Aortic smooth muscle cell (primary cell): ENCODE measurements around the gene ACSBG1. TPM values are rescaled to one million over a fixed set of nuclear protein-coding genes. Genes with fewer than 3 reads are reported as not detected.

Experiments used
- total RNA-seq: library from RNA; depleted of rRNA; stranded (reverse); fragments of >200 nt; gene quantifications from 2 replicates; pipeline ENCODE4 v1.2.3, GENCODE V29; 2014

The ACSBG1 gene, protein sequence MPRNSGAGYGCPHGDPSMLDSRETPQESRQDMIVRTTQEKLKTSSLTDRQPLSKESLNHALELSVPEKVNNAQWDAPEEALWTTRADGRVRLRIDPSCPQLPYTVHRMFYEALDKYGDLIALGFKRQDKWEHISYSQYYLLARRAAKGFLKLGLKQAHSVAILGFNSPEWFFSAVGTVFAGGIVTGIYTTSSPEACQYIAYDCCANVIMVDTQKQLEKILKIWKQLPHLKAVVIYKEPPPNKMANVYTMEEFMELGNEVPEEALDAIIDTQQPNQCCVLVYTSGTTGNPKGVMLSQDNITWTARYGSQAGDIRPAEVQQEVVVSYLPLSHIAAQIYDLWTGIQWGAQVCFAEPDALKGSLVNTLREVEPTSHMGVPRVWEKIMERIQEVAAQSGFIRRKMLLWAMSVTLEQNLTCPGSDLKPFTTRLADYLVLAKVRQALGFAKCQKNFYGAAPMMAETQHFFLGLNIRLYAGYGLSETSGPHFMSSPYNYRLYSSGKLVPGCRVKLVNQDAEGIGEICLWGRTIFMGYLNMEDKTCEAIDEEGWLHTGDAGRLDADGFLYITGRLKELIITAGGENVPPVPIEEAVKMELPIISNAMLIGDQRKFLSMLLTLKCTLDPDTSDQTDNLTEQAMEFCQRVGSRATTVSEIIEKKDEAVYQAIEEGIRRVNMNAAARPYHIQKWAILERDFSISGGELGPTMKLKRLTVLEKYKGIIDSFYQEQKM
- not detected in 2 replicates for total RNA-seq

DNA sequence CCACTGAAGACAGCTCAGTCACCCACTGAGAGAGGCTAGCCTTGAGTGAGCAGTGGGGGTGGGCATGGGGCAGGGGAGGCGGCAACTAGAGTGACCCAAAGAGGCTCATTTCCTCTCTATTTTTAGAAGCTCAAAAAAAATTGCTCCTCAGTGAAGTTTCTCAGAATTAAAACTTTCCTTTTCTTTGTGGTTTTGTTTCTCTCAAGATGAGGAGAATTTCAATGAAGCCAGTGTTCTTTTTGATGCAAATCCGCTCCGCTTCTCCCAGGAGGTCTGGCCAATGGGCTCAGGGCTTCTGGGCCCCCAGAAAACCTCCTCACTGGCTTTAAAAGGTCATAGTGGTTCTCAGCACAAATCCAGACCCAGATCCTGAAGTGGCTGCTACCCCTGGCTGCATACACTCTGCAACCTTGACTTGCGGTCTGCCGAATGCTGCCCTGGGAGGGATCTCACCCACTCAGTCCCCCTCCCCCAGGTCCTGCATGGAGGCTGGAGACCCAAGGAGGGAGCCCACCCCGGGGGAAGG is at the start of gene ACSBG1:
Gene ACSBG1 (minus strand): TSS at position 51 of the 526 bp plus-strand sequence. CDS start 64 bp downstream, outside the sequence.

DNA sequence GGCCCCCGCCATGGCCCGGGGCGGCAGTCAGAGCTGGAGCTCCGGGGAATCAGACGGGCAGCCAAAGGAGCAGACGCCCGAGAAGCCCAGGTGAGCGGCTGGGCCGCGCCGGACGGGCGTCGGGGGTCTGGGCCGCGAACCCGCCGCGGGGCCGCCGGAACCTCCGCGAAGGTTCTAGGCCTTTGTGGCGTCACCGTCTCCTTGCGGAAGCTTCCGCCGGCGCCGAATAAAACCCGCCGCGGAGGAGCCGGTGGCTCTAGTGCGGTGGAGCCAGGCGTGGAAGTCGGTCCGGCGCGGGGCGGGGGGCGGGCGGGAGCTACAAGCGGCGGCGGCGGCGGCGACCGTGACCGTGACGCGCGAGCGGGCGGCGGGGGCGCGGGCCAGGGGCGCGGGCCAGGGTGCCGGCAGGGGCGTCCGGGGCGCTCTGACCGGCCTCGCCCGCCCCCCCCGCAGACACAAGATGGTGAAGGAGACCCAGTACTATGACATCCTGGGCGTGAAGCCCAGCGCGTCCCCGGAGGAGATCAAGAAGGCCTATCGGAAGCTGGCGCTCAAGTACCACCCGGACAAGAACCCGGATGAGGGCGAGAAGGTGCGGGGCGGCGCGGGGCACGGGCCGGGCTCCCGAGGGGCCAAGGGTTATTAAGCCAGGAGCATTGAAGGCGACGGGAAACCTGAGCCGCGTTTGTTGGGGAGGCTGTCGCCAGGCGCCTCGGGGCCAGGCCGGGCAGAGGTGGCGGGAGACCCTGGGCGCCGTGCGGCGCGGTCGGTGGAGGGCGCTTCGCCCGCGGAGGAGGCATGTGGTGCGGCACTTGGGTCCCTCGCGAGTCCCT is 30.2 kb upstream of the ACSBG1 start, which contains the start of gene DNAJA4:
Gene DNAJA4 (plus strand): TSS at position 259 of the 833 bp plus-strand sequence. CDS start 202 bp downstream, at position 461.

DNA sequence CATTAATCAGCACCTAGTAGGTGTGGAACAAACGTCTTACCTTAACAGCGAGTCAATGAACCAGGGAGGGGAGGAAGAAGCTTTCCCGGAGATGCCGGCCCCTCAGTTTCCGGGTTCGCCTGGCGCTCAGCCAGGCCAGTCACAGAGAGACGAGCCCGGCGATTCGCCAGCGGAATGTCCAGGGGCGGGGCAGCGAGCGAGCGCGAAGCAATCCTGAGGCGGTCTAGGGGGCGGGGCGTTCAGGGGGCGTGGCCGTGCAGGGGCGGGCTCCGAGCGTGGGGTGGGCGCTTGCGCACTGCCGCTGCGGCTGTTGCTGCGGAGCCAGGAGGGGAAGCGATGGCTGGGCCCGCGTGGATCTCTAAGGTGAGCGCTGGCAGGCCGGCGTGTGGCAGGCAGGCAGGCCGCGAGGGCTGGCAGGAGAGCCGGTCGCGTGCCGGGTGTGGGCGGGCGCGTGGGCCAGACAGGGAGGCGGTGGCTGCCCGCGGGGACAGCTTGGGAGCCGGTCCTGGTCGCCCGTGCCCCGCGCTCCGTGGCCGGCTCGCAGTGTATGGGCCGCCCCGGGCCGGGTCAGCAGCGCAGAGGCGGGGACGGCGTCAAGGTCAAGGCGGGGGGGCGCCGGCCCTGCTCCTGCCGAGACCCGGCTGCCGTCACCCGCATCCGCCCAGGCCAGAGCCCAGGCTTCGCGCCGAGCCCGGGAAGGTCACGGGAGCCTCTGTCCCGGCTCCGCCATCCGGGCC is 85.1 kb downstream of the ACSBG1 start, which contains the start of gene IDH3A:
Gene IDH3A (plus strand): TSS at position 295 of the 737 bp plus-strand sequence. CDS start 42 bp downstream, at position 337.

DNA sequence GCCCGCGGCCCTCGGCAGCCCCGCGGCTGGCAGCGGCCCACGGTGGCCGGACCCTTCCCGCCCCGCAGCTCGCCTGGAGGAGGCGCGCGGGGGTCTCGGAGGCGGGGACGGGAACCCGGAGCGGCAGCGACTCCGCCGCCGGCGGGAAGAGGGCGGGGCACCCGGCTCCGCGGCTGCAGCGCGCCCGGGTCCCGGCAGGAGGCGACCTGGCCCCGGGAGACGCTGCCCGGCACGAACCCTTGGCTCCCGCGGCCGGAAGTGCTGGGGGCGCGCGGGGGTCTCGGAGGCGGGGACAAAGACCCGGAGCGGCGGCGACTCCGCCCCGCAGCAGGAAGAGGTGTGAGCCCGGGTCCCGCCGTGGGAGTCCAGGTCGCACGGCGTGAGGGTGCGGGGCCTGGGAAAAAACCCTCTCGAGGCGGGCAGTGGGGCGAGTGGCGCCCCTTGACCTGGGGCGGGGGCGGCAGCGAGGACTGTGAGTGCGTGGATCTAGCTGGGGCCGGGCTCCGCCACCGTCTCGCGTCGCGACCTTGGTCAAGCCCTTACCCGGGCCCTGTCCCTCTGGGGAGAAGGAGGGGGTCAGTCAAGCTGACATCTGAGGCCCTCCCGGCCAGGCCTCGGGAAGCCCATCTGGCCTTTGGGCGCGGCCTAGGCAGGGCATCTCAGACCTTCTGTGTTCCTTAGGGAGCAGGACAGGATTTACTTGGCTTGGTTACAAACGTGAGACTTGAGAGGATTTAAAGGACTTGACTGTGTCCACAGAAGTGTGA is 102.9 kb downstream of the ACSBG1 start, which contains the start of gene CIB2:
Gene CIB2 (minus strand): TSS at position 151 of the 767 bp plus-strand sequence. CDS start 230 bp downstream, outside the sequence.

Other genes starting within 250 kb of the ACSBG1 start
- gene TBC1D2B, start 156.9 kb downstream of the ACSBG1 start, total RNA-seq, result 22.6 and 24.7 TPM in 2 replicates
- not detected in 2 replicates for gene SH2D7, start 142.0 kb downstream of the ACSBG1 start, total RNA-seq
- gene CIB2, start 103.1 kb downstream of the ACSBG1 start, total RNA-seq, result 1.6 and 1.7 TPM in 2 replicates
- gene IDH3A, start 85.2 kb downstream of the ACSBG1 start, total RNA-seq, result 31.8 and 32.3 TPM in 2 replicates
- 2.1 and 3.0 TPM in 2 replicates for gene DNAJA4, start 30.0 kb upstream of the ACSBG1 start, total RNA-seq
- gene SKIC8, start 65.0 kb upstream of the ACSBG1 start, total RNA-seq, result 83.4 and 96.8 TPM in 2 replicates
- not detected in 2 replicates for gene CRABP1, start 105.8 kb upstream of the ACSBG1 start, total RNA-seq
- 14.3 and 17.2 TPM in 2 replicates for gene IREB2, start 203.7 kb upstream of the ACSBG1 start, total RNA-seq